Stomach (tissue), 9 donors: ENCODE measurements around the gene SUPT4H1. TPM values are rescaled to one million over a fixed set of nuclear protein-coding genes. Genes with fewer than 3 reads are reported as not detected.

ENCODE experiments used
- DNase-seq, 2 donors: peaks; one replicate each; pipeline versions ENCODE4 v3.0.0 to v3.0.0-alpha.2; 2013 to 2019
- H3K27ac ChIP-seq, 5 donors: fragments of 200-600 bp in 4 of 5; sonication (generic) in 4 of 5; one replicate each; pipeline ENCODE4 v1.5.1; 2013 to 2019; ENCODE audit warnings: mild to moderate bottlenecking in 1 of 5, moderate library complexity in 1 of 5
- H3K27me3 ChIP-seq, 3 donors: fragments of 200-600 bp; sonication (generic); one replicate each; pipeline ENCODE4 v1.5.1; 2017 to 2019; ENCODE audit warnings: mixed run types in 1 of 3
- H3K36me3 ChIP-seq, 4 donors: fragments of 200-600 bp; sonication (generic); 1 replicate in 3 of 4; 2 replicates in 1 of 4; pipeline ENCODE4 v1.5.1; 2016 to 2019
- H3K4me1 ChIP-seq, 4 donors: fragments of 200-600 bp; sonication (generic); one replicate each; pipeline ENCODE4 v1.5.1; 2016 to 2019
- H3K4me3 ChIP-seq, 4 donors: fragments of 200-600 bp; sonication (generic) in 3 of 4; one replicate each; pipeline ENCODE4 v1.5.1; 2016 to 2019; ENCODE audit warnings: mild to moderate bottlenecking in 1 of 4
- H3K9me3 ChIP-seq, 4 donors: fragments of 200-600 bp; sonication (generic); one replicate each; pipeline ENCODE4 v1.5.1; 2016 to 2019
- CTCF ChIP-seq, 7 experiments: fragments of 450-650 bp in 4 of 7; fragments of 200-600 bp in 3 of 7; sonication (generic) in 3 of 7; IDR thresholded peaks; one replicate each; pipeline ENCODE4 v1.5.1; 2016 to 2019; ENCODE audit warnings: antibody characterized with exemption in 7 of 7, control low read depth in 2 of 7, mild to moderate bottlenecking in 1 of 7
- EP300 ChIP-seq: sonication (generic); formaldehyde crosslinking; IDR thresholded peaks from one replicate; pipeline ENCODE4 v1.6.1; 2017; ENCODE audit warnings: antibody characterized with exemption
- POLR2A ChIP-seq, 4 donors: fragments of 450-650 bp; IDR thresholded peaks; one replicate each; pipeline ENCODE4 v1.6.1; 2016; ENCODE audit warnings: antibody characterized with exemption in 4 of 4, control low read depth in 2 of 4, mild to moderate bottlenecking in 1 of 4, moderate library complexity in 1 of 4
- POLR2AphosphoS5 ChIP-seq, 3 donors: sonication (generic); formaldehyde crosslinking; IDR thresholded peaks; one replicate each; pipeline ENCODE4 v1.6.1; 2016; ENCODE audit warnings: antibody characterized with exemption in 3 of 3
- WGBS, 5 donors: extraction: QIAGEN DNeasy Blood & Tissue Kit in 3 of 5; methylation state at CpG; one replicate each; pipeline versions ENCODE4 v1.1.5 to v1.1.7; 2013 to 2018; 5-methylcytosine and 5-hydroxymethylcytosine counted together
- intact Hi-C: fragments of 100-400 bp; cut with DNase I; formaldehyde crosslinking; loops from one replicate; pipeline ENCODE4 v1.15.1; 2023; ENCODE audit warnings: low total_unique reads
- polyA plus RNA-seq, 3 donors: library from polyadenylated mRNA; stranded (reverse); fragments of 200-250 nt; gene quantifications; one replicate each; pipeline ENCODE4 v1.2.3, GENCODE V29; 2013
- total RNA-seq, 5 donors: library from RNA; depleted of rRNA; stranded (reverse); fragments of >200 nt; gene quantifications; one replicate each; pipeline versions ENCODE4 v1.1.0 to v1.2.3, GENCODE V29; 2014 to 2016
- donor health status: healthy with polysubstance abuse.
- donor health status: Bipolar disorder and iron deficiency.
- donor health status: healthy.

Gene SUPT4H1
- total and polyA plus RNA-seq, 8 donors = 6.7 to 80.9 (median 43.1) TPM

- intact Hi-C loops = no loop called here
- peak overlapping the region; percentile 48 to 76 (median 68) for H3K27ac ChIP-seq
- 14 to 20% (median 16%) methylated on average over 7 to 13 of the region's 13 CpGs for WGBS, 5 donors
Observed at GRCh38 chr17:58324056-58324408, 28.0 kb downstream of the SUPT4H1 start.

GRCh38 chr17:58323366-58324055 is 28.5 kb downstream of the SUPT4H1 start:
- TF ChIP-seq POLR2AphosphoS5 (IDR thresholded peaks at IDR 0.05) (no peak), POLR2A (IDR thresholded peaks at IDR 0.05) (no peak), EP300 (no peak), CTCF (IDR thresholded peaks at IDR 0.05) (no peak)
- Histone ChIP-seq H3K36me3 (peaks cover 5 to 40% (median 12%) of the 10 kb centered on the region in 4 donors), H3K9me3 (no peaks in the 10 kb centered on the region), H3K4me1 (peaks cover 13 to 31% (median 24%) of the 10 kb centered on the region in 4 donors), H3K4me3 (peak overlapping the region; percentile 55 to 75 (median 71)), H3K27me3 (peaks cover 0 to 9% (median 0%) of the 10 kb centered on the region in 3 donors), H3K27ac (peak overlapping the region in 3 of 5 donors; percentile 50 to 76 (median 75))
- DNase-seq = no peak
- intact Hi-C loops = no loop called here
- 55 to 66% (median 58%) methylated on average over 7 to 8 of the region's 8 CpGs for WGBS, 5 donors

More at GRCh38 chr17:58324056-58324408, 28.0 kb downstream of the SUPT4H1 start:
- Histone ChIP-seq H3K4me3 (peak overlapping the region; percentile 55 to 75 (median 71)), H3K36me3 (peaks cover 5 to 40% (median 12%) of the 10 kb centered on the region in 4 donors), H3K9me3 (no peaks in the 10 kb centered on the region), H3K4me1 (peaks cover 13 to 36% (median 26%) of the 10 kb centered on the region in 4 donors), H3K27me3 (peaks cover 0 to 9% (median 0%) of the 10 kb centered on the region in 3 donors)
- no peak for DNase-seq
- TF ChIP-seq EP300 = no peak
- TF ChIP-seq POLR2A (IDR thresholded peaks at IDR 0.05) = no peak
- no peak for TF ChIP-seq CTCF (IDR thresholded peaks at IDR 0.05)
- no peak for TF ChIP-seq POLR2AphosphoS5 (IDR thresholded peaks at IDR 0.05)

GRCh38 chr17:58322581-58323185 is 29.3 kb downstream of the SUPT4H1 start:
- intact Hi-C loops = no loop called here

More at GRCh38 chr17:58322581-58323185, 29.3 kb downstream of the SUPT4H1 start:
- TF ChIP-seq EP300 (no peak), POLR2A (IDR thresholded peaks at IDR 0.05) (no peak), CTCF (IDR thresholded peaks at IDR 0.05) (no peak), POLR2AphosphoS5 (IDR thresholded peaks at IDR 0.05) (no peak)
- Histone ChIP-seq H3K4me1 (peaks cover 13 to 28% (median 22%) of the 10 kb centered on the region in 4 donors), H3K9me3 (no peaks in the 10 kb centered on the region), H3K27me3 (peaks cover 0 to 9% (median 0%) of the 10 kb centered on the region in 3 donors), H3K36me3 (peaks cover 5 to 40% (median 12%) of the 10 kb centered on the region in 4 donors), H3K4me3 (no peak overlapping the region), H3K27ac (no peak overlapping the region)
- 87 to 97% (median 95%) methylated on average over 7 to 9 of the region's 9 CpGs for WGBS, 5 donors
- DNase-seq = no peak
